Endodermal cell (in vitro differentiated cells): ENCODE data around the gene TLE5. TPM values are rescaled to one million over a fixed set of nuclear protein-coding genes. Genes with fewer than 3 reads are reported as not detected.

ENCODE experiments used
- DNase-seq: peaks from one replicate; pipeline ENCODE4 v3.0.0-alpha.2; 2017
- H3K27ac ChIP-seq: 2 replicates; pipeline ENCODE4 v1.5.1; 2013; ENCODE audit warnings: mild to moderate bottlenecking, low read depth, low read length, moderate library complexity
- H3K27me3 ChIP-seq: 2 replicates; pipeline ENCODE4 v1.6.1; 2013; ENCODE audit warnings: mild to moderate bottlenecking, low read length, moderate library complexity; ENCODE audit not compliant: insufficient read depth, control insufficient read depth, poor library complexity, severe bottlenecking
- H3K36me3 ChIP-seq: 2 replicates; pipeline ENCODE4 v1.7.0; 2013; ENCODE audit warnings: mild to moderate bottlenecking, low read length, moderate library complexity; ENCODE audit not compliant: control insufficient read depth, insufficient read depth
- H3K4me1 ChIP-seq: one replicate; pipeline ENCODE4 v1.7.0; 2013; ENCODE audit warnings: low read length; ENCODE audit not compliant: control insufficient read depth, insufficient read depth
- H3K4me3 ChIP-seq: 2 replicates; pipeline ENCODE4 v1.5.1; 2013; ENCODE audit warnings: mild to moderate bottlenecking, low read length, moderate library complexity
- H3K9ac ChIP-seq: 2 replicates; pipeline ENCODE4 v1.6.1; 2013; ENCODE audit warnings: mild to moderate bottlenecking, low read length, moderate library complexity; ENCODE audit not compliant: poor library complexity, severe bottlenecking; ENCODE audit errors: extremely low read depth
- H3K9me3 ChIP-seq: 2 replicates; pipeline ENCODE4 v1.6.1; 2013; ENCODE audit warnings: mild to moderate bottlenecking, low read length, moderate library complexity; ENCODE audit not compliant: control insufficient read depth
- H3K27ac Mint-ChIP-seq: 2 replicates; pipeline ENCODE4 v1.8.0; 2020; ENCODE audit warnings: mixed read lengths
- H3K27me3 Mint-ChIP-seq: 2 replicates; pipeline ENCODE4 v1.8.0; 2021; ENCODE audit warnings: mild to moderate bottlenecking, mixed read lengths; ENCODE audit not compliant: insufficient read depth
- H3K36me3 Mint-ChIP-seq: 2 replicates; pipeline ENCODE4 v1.8.0; 2020; ENCODE audit warnings: low read depth, mixed read lengths
- H3K4me1 Mint-ChIP-seq: 2 replicates; pipeline ENCODE4 v1.8.0; 2020; ENCODE audit warnings: mixed read lengths
- H3K4me3 Mint-ChIP-seq: 2 replicates; pipeline ENCODE4 v1.8.0; 2020; ENCODE audit warnings: mild to moderate bottlenecking, moderate library complexity, mixed read lengths
- H3K9me3 Mint-ChIP-seq: 2 replicates; pipeline ENCODE4 v1.8.0; 2020; ENCODE audit warnings: mild to moderate bottlenecking, mixed read lengths
- WGBS, 2 experiments: methylation state at CpG; one replicate each; pipeline versions ENCODE4 v1.1.5 to v1.1.7; 2013; ENCODE audit warnings: missing lambda C conversion rate in 2 of 2, mixed read lengths in 1 of 2; ENCODE audit not compliant: insufficient coverage in 1 of 2, insufficient read length in 1 of 2; 5-methylcytosine and 5-hydroxymethylcytosine counted together
- total RNA-seq, 2 donors: library from RNA; stranded (reverse); fragmentation: NEBNext Ultra II Directional in 1 of 2; extraction: Animal tissue kit (Norgen Biotek cat#: 25700) in 1 of 2; gene quantifications; 2 replicates in 1 of 2; 3 replicates in 1 of 2; pipeline ENCODE4 v1.2.1, GENCODE V29; 2021
- TF ChIP-seq, protein P1 (sequence below): fragments of 200-600 bp; sonication (generic); conservative IDR thresholded peaks from 2 replicates; pipeline ENCODE4 v1.5.0; 2021; ENCODE audit warnings: antibody characterized with exemption, mild to moderate bottlenecking

TLE5 gene
- total RNA-seq, 2 donors from 2014 or later, result 488 to 575 TPM

DNA sequence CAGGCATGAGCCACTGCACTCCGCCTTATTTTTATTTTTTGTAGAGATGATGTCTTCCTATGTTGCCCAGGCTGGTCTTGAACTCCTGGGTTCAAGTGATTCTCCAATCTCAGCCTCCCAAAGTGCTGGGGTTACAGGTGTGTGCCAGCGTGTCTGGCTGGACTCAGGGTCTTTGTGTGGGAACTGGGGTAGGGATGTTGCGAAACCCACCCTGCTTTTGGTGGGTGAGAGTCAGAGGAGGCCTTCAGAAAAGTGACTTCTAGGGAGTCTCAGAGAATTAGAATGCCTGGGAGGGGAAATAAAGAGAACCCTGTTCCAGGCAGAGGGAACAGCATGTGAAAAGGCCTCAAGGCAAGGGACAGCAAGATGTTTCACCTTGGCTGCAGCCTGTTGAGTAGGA lies 13.2 kb downstream of the TLE5 start:
- 88% methylated on average over 3 of the region's 3 CpGs for whole genome bisulfite sequencing, 2 experiments
- H3K4me1 Mint-ChIP-seq, result peaks cover 9% of the 10 kb centered on the region
- no peak for DNase-seq
- H3K36me3 Mint-ChIP-seq, result peaks cover 9% of the 10 kb centered on the region
- no peaks in the 10 kb centered on the region for H3K27me3 ChIP-seq
- no peaks in the 10 kb centered on the region for H3K9me3 Mint-ChIP-seq
- no peak overlapping the region for H3K9ac ChIP-seq
- H3K4me3 Mint-ChIP-seq, result no peak overlapping the region
- peak overlapping the region; percentile 12 for H3K27ac Mint-ChIP-seq
- H3K27me3 Mint-ChIP-seq, result peaks cover 3% of the 10 kb centered on the region
- no peak overlapping the region for H3K27ac ChIP-seq
- no peaks in the 10 kb centered on the region for H3K4me1 ChIP-seq
- H3K4me3 ChIP-seq, result no peak overlapping the region
- TF ChIP-seq, protein P1, sequence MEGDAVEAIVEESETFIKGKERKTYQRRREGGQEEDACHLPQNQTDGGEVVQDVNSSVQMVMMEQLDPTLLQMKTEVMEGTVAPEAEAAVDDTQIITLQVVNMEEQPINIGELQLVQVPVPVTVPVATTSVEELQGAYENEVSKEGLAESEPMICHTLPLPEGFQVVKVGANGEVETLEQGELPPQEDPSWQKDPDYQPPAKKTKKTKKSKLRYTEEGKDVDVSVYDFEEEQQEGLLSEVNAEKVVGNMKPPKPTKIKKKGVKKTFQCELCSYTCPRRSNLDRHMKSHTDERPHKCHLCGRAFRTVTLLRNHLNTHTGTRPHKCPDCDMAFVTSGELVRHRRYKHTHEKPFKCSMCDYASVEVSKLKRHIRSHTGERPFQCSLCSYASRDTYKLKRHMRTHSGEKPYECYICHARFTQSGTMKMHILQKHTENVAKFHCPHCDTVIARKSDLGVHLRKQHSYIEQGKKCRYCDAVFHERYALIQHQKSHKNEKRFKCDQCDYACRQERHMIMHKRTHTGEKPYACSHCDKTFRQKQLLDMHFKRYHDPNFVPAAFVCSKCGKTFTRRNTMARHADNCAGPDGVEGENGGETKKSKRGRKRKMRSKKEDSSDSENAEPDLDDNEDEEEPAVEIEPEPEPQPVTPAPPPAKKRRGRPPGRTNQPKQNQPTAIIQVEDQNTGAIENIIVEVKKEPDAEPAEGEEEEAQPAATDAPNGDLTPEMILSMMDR, result no peak
- peaks cover 8% of the 10 kb centered on the region for H3K36me3 ChIP-seq
- H3K9me3 ChIP-seq, result no peaks in the 10 kb centered on the region

DNA sequence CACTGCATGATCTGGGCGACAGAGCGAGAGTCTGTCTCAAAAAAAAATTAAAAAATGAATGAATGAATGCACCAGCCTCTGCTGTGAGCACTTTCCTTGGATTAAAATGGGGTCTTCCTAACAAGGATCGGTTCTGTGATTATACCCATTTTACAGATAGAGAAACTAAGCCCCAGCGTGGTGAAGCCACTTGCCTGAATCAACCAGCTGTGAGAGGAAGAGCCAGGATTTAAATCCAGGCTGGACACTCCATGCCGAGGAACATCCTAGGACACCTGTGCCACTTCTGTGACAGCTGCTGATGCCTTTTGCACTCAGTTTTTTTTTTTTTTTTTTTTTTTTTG lies 14.1 kb downstream of the TLE5 start:
- no peak overlapping the region for H3K27ac ChIP-seq
- WGBS, 2 experiments, result 92 to 94% methylated on average over 5 of the region's 5 CpGs
- Mint-ChIP-seq H3K27me3 (peaks cover 3% of the 10 kb centered on the region), H3K9me3 (no peaks in the 10 kb centered on the region), H3K27ac (no peak overlapping the region), H3K4me3 (no peak overlapping the region), H3K4me1 (peaks cover 8% of the 10 kb centered on the region), H3K36me3 (peaks cover 8% of the 10 kb centered on the region)
- H3K4me3 ChIP-seq, result no peak overlapping the region
- TF ChIP-seq, protein P1, result no peak
- no peak for DNase-seq
- H3K4me1 ChIP-seq, result no peaks in the 10 kb centered on the region
- no peak overlapping the region for H3K9ac ChIP-seq
- H3K36me3 ChIP-seq, result peaks cover 5% of the 10 kb centered on the region
- no peaks in the 10 kb centered on the region for H3K9me3 ChIP-seq
- H3K27me3 ChIP-seq, result no peaks in the 10 kb centered on the region

DNA sequence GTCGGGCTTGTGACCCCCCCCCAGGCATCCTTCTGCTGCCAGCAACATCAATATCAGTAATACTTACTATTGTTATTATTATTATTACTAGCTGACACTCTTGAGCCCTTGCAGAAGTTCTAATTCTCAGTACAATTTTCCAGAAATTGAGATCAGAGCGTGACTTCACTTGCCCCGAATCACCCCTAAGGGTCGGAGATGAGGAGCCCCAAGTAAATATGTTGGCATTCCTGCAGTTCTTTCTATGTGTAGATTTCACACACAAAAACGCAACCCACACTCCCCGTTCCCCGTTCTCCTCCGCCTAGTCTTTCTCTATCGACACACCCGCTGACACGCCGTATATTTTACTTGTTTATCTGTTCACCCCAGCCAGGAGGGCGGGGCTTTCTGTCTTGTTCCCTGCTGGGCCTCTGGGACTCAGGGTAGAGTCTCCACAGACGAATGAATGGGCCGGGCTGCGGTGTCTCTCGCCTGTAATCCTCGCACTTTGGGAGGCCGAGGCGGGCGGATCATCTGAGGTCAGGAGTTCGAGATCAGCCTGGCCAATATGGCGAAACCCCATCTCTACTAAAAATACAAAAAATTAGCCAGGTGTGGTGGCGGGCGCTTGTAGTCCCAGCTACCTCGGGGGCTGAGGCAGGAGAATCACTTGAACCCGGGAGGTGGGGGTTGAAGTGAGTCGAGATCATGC lies 14.7 kb downstream of the TLE5 start:
- Histone ChIP-seq H3K27ac (no peak overlapping the region), H3K9ac (peak overlapping the region; percentile 32), H3K4me3 (peak overlapping the region; percentile 71), H3K36me3 (peaks cover 3% of the 10 kb centered on the region), H3K4me1 (no peaks in the 10 kb centered on the region), H3K27me3 (no peaks in the 10 kb centered on the region), H3K9me3 (no peaks in the 10 kb centered on the region)
- peak; percentile 97 for DNase-seq
- Mint-ChIP-seq H3K27ac (peak overlapping the region; percentile 84), H3K4me3 (peak overlapping the region; percentile 56), H3K27me3 (peaks cover 3% of the 10 kb centered on the region), H3K9me3 (no peaks in the 10 kb centered on the region), H3K4me1 (peaks cover 9% of the 10 kb centered on the region), H3K36me3 (peaks cover 6% of the 10 kb centered on the region)
- WGBS, 2 experiments, result 11 to 12% methylated on average over 23 to 28 of the region's 28 CpGs
- TF ChIP-seq, protein P1, result no peak
